Smooth muscle cell (in vitro differentiated cells): ENCODE results near the gene STX1B. TPM values are rescaled to one million over a fixed set of nuclear protein-coding genes. Genes with fewer than 3 reads are reported as not detected.

Experiments used
- DNase-seq: peaks from one replicate; lab custom pipeline; 2025; ENCODE audit not compliant: unreplicated experiment; lab: John Stamatoyannopoulos, UW
- H2AFZ ChIP-seq: fragments of 200-600 bp; sonication (generic); 2 replicates; pipeline ENCODE4 v1.6.0; 2016; ENCODE audit warnings: antibody characterized with exemption, low read depth, mild to moderate bottlenecking
- H3F3A ChIP-seq: fragments of 200-600 bp; sonication (generic); 2 replicates; pipeline ENCODE4 v1.6.0; 2017; ENCODE audit warnings: antibody characterized with exemption, low read depth
- H3K27ac ChIP-seq: fragments of 200-600 bp; sonication (generic); 2 replicates; pipeline ENCODE4 v1.5.1; 2016; ENCODE audit warnings: low read depth, mild to moderate bottlenecking
- H3K27me3 ChIP-seq: fragments of 200-600 bp; sonication (generic); 2 replicates; pipeline ENCODE4 v1.6.1; 2016; ENCODE audit warnings: low read depth, mild to moderate bottlenecking
- H3K36me3 ChIP-seq: fragments of 200-600 bp; sonication (generic); 2 replicates; pipeline ENCODE4 v1.5.1; 2016; ENCODE audit warnings: low read depth
- H3K4me1 ChIP-seq: fragments of 200-600 bp; sonication (generic); 2 replicates; pipeline ENCODE4 v1.5.1; 2016; ENCODE audit warnings: low read depth
- H3K4me2 ChIP-seq: fragments of 200-600 bp; sonication (generic); 2 replicates; pipeline ENCODE4 v1.6.0; 2016; ENCODE audit warnings: mild to moderate bottlenecking
- H3K4me3 ChIP-seq: fragments of 200-600 bp; sonication (generic); 2 replicates; pipeline ENCODE4 v1.5.1; 2016; ENCODE audit warnings: mild to moderate bottlenecking
- H3K79me2 ChIP-seq: fragments of 200-600 bp; sonication (generic); 2 replicates; pipeline ENCODE4 v1.6.0; 2016; ENCODE audit warnings: low read depth, mild to moderate bottlenecking
- H3K9ac ChIP-seq: fragments of 200-600 bp; sonication (generic); 2 replicates; pipeline ENCODE4 v1.6.0; 2016; ENCODE audit warnings: low read depth
- H3K9me3 ChIP-seq: fragments of 200-600 bp; sonication (generic); replicated peaks from 2 replicates; pipeline ENCODE4 v1.5.1; 2016; ENCODE audit warnings: low read depth
- H4K20me1 ChIP-seq: fragments of 200-600 bp; sonication (generic); 2 replicates; pipeline ENCODE4 v1.6.0; 2016; ENCODE audit warnings: low read depth
- CTCF ChIP-seq: fragments of 200-600 bp; sonication (generic); IDR thresholded peaks from 2 replicates; pipeline ENCODE4 v1.5.1; 2017; ENCODE audit warnings: borderline replicate concordance, mild to moderate bottlenecking, antibody characterized with exemption; ENCODE audit not compliant: insufficient read depth, poor library complexity, severe bottlenecking
- WGBS: methylation state at CpG from one replicate; pipeline ENCODE4 v1.1.7; 2016; ENCODE audit warnings: low lambda C conversion rate; 5-methylcytosine and 5-hydroxymethylcytosine counted together
- polyA plus RNA-seq: library from polyadenylated mRNA; unstranded; fragments of >200 nt; fragmentation: Nextera tagmentation; extraction: Ambion mirVana; gene quantifications from 2 replicates; pipeline ENCODE4 v1.2.1, GENCODE V29; 2016
- total RNA-seq: library from RNA; depleted of rRNA; stranded (reverse); fragments of >200 nt; gene quantifications from 2 replicates; pipeline ENCODE4 v1.2.3, GENCODE V29; 2014

Gene STX1B
- total and polyA plus RNA-seq, 2 experiments from 2014 or later = 0.72 to 1.0 TPM

DNA sequence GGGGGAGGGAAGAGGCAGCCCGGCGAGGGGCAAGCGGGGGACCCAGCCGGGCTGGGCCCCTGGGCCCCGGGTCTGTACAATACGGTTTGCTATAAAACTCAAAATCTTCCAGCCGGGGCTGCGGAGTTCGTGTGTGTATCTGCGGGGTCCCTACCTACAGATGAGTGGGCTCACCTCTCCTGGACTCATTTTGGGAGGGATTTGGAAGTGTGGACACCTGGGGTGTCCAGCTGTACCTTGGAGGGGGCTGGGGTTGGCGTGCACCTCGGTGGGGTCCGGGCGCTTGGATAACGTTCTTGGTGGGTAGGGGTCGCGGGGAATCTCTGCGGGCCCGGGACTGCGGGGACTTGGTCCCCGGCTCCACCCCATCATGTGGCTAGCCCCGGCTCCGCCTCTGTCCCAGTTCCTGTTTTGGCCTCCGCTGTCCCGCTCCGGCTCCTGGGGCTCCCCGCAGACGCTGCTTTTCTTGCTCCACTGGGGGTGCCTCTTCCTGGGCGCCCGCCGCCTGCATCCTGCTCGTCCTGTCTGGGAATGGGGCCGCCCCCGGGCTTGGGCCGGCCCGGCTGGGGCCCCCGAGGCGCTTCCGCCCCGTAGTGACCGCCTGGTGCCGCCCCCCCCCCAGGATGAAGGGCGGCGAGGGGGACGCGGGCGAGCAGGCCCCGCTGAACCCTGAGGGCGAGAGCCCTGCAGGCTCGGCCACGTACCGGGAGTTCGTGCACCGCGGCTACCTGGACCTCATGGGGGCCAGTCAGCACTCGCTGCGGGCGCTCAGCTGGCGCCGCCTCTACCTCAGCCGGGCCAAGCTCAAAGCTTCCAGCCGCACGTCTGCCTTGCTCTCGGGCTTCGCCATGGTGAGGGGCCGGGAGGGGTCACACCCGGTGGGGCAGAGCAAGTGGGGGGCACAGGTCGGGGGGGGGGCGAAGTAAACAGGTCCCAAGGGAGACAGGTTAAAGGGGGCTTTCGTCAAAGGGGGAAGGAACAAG, 61.5 kb downstream of the STX1B start, which contains the start of gene ORAI3:
Gene ORAI3, plus strand, starts transcription at position 402 of the 983 bp plus-strand sequence. Its CDS starts 222 bp downstream, at position 624.
- peak; percentile 63 for DNase-seq
- H3K27me3 ChIP-seq = no peaks in the 10 kb centered on the region

DNA sequence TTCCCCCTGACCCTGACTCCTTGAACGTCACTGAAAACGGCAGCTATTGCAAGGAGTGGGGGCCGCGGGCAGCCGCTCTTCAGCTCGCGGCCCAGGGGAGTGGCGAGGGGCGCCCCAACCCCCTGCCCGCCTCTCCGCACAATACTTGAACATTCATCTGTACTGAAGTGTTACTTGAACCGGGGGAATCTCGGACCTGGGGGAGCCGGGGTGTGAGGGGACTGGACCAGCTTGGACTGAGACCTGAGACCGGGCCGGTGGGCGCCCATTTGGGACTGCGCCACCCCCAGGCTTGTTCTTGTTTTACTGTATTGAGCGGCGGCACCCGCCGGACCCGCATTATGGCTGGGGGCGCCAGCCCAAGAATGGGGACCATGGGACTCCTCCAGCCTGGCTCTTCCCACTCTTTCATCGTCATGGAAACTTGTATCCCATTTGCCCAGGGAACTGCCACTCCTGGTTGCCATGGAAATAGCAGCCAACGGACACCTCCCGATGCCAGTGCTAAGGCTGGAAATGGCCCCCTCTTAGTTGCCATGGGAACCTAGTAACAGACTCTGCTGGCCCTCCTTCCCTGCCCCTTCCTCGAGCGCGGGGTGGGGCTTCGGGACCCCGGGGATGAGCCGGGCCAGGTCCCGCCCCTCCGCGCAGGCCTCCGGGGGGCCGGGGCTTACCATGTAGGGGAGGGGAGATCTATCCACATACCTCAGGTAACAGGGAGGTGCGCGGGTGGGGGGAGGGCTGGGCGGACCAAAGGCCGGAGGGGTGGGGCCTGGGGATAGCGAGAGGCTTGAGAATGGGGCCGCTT, 62.4 kb downstream of the STX1B start:
- peaks cover 9% of the 10 kb centered on the region for H3K4me1 ChIP-seq
- peak overlapping the region; percentile 99 for H3K27ac ChIP-seq

More for the DNA sequence above, 61.5 kb downstream of the STX1B start, which contains the start of gene ORAI3:
- no peak for TF ChIP-seq CTCF
- Histone ChIP-seq H3F3A (peaks cover 3% of the 10 kb centered on the region), H3K4me3 (peak within 1 kb of the TSS; percentile 97), H3K36me3 (no peaks in the 10 kb centered on the region), H3K4me2 (peak within 1 kb of the TSS; percentile 92), H2AFZ (peak within 1 kb of the TSS; percentile 22), H3K27ac (peak within 1 kb of the TSS; percentile 99), H3K9me3 (no peaks in the 10 kb centered on the region), H3K79me2 (no peaks in the 10 kb centered on the region), H3K9ac (peak within 1 kb of the TSS; percentile 91), H4K20me1 (peaks cover 22% of the 10 kb centered on the region), H3K4me1 (peaks cover 9% of the 10 kb centered on the region)
- WGBS = 2% methylated on average over 59 of the region's 70 CpGs

GRCh38 chr16:30947541-30947858, 62.9 kb downstream of the STX1B start:
- Histone ChIP-seq H3K79me2 (peaks cover 3% of the 10 kb centered on the region), H3K4me1 (peaks cover 9% of the 10 kb centered on the region), H3K4me3 (peak overlapping the region; percentile 97), H3F3A (peaks cover 3% of the 10 kb centered on the region), H3K9ac (peak overlapping the region; percentile 91), H3K9me3 (no peaks in the 10 kb centered on the region), H3K27me3 (no peaks in the 10 kb centered on the region), H2AFZ (no peak overlapping the region), H3K27ac (peak overlapping the region; percentile 99), H3K4me2 (no peak overlapping the region), H4K20me1 (peaks cover 12% of the 10 kb centered on the region), H3K36me3 (no peaks in the 10 kb centered on the region)
- no peak for TF ChIP-seq CTCF
- no peak for DNase-seq
- 80% methylated on average over 2 of the region's 3 CpGs for WGBS

More for the DNA sequence above, 62.4 kb downstream of the STX1B start:
- H3F3A ChIP-seq = peaks cover 3% of the 10 kb centered on the region
- H3K36me3 ChIP-seq = no peaks in the 10 kb centered on the region
- H3K4me3 ChIP-seq = peak overlapping the region; percentile 97
- H3K9me3 ChIP-seq = no peaks in the 10 kb centered on the region
- H3K4me2 ChIP-seq = peak overlapping the region; percentile 92
- no peaks in the 10 kb centered on the region for H3K27me3 ChIP-seq
- peak; percentile 83 for DNase-seq
- H3K9ac ChIP-seq = peak overlapping the region; percentile 91
- no peak for TF ChIP-seq CTCF
- 28% methylated on average over 37 of the region's 44 CpGs for WGBS
- H4K20me1 ChIP-seq = peaks cover 17% of the 10 kb centered on the region
- peak overlapping the region; percentile 22 for H2AFZ ChIP-seq
- peaks cover 3% of the 10 kb centered on the region for H3K79me2 ChIP-seq
